OCI-LY1 (cell line): ENCODE data around the gene ANAPC2.

ENCODE experiments used
- H2AFZ ChIP-seq: fragments of 200-600 bp; sonication (generic), shearing (Covaris generic); 2 replicates; pipeline ENCODE4 v1.6.0; 2014; ENCODE audit warnings: antibody characterized with exemption, mild to moderate bottlenecking, low read length
- H3F3A ChIP-seq: fragments of 200-600 bp; sonication (generic), shearing (Covaris generic); 2 replicates; pipeline ENCODE4 v1.6.0; 2014; ENCODE audit warnings: mild to moderate bottlenecking, antibody characterized with exemption, low read length, moderate library complexity; ENCODE audit not compliant: insufficient read depth
- H3K27ac ChIP-seq: fragments of 200-600 bp; sonication (generic); 2 replicates; pipeline ENCODE4 v1.5.1; 2014; ENCODE audit warnings: low read length, mixed run types, mild to moderate bottlenecking, low read depth; ENCODE audit not compliant: poor library complexity, severe bottlenecking
- H3K27me3 ChIP-seq: fragments of 200-600 bp; sonication (generic); 2 replicates; pipeline ENCODE4 v1.6.0; 2014; ENCODE audit warnings: antibody characterized with exemption, mild to moderate bottlenecking, low read length, moderate library complexity; ENCODE audit not compliant: insufficient read depth
- H3K36me3 ChIP-seq: fragments of 200-600 bp; sonication (generic); 2 replicates; pipeline ENCODE4 v1.6.1; 2014; ENCODE audit warnings: mild to moderate bottlenecking, antibody characterized with exemption, low read length, moderate library complexity, mixed read lengths; ENCODE audit not compliant: insufficient read depth
- H3K4me1 ChIP-seq: fragments of 200-600 bp; sonication (generic); 2 replicates; pipeline ENCODE4 v1.5.1; 2014; ENCODE audit warnings: mild to moderate bottlenecking, low read length, moderate library complexity; ENCODE audit not compliant: insufficient read depth, severe bottlenecking
- H3K4me2 ChIP-seq: fragments of 200-600 bp; sonication (generic), shearing (Covaris generic); 2 replicates; pipeline ENCODE4 v1.6.1; 2014; ENCODE audit warnings: low read length
- H3K4me3 ChIP-seq: fragments of 200-600 bp; sonication (generic); 2 replicates; pipeline ENCODE4 v1.5.1; 2014; ENCODE audit warnings: low read length, low read depth, mild to moderate bottlenecking, mixed read lengths; ENCODE audit not compliant: poor library complexity, severe bottlenecking
- H3K79me2 ChIP-seq: fragments of 200-600 bp; shearing (Covaris generic); 2 replicates; pipeline ENCODE4 v1.6.1; 2016; ENCODE audit warnings: mixed run types, low read length, mixed read lengths; ENCODE audit not compliant: insufficient read depth
- H3K9ac ChIP-seq: fragments of 200-600 bp; sonication (generic), shearing (Covaris generic); 2 replicates; pipeline ENCODE4 v1.6.1; 2014; ENCODE audit warnings: mild to moderate bottlenecking, low read length, mixed read lengths
- H3K9me2 ChIP-seq: fragments of 200-600 bp; sonication (generic), shearing (Covaris generic); 2 replicates; pipeline ENCODE4 v1.6.1; 2014; ENCODE audit warnings: low read depth, mild to moderate bottlenecking, low read length, mixed read lengths
- H3K9me3 ChIP-seq: fragments of 200-600 bp; shearing (Covaris generic); 2 replicates; pipeline ENCODE4 v1.6.1; 2014; ENCODE audit warnings: low read length, mixed read lengths
- H4K20me1 ChIP-seq: fragments of 200-600 bp; sonication (generic), shearing (Covaris generic); 2 replicates; pipeline ENCODE4 v1.6.0; 2016; ENCODE audit warnings: mild to moderate bottlenecking, low read length; ENCODE audit not compliant: insufficient read depth
- EZH2 ChIP-seq: fragments of 200-600 bp; sonication (generic), shearing (Covaris generic); IDR thresholded peaks from 2 replicates; pipeline ENCODE4 v1.8.0; 2017; ENCODE audit warnings: borderline replicate concordance, mixed run types, mild to moderate bottlenecking, antibody characterized with exemption, low read length, moderate library complexity, mixed read lengths
- TF ChIP-seq, protein P1 (sequence below): fragments of 200-600 bp; sonication (generic), shearing (Covaris generic); IDR thresholded peaks from 2 replicates; pipeline ENCODE4 v1.5.1; 2017; ENCODE audit warnings: mild to moderate bottlenecking, antibody characterized with exemption, low read length, moderate library complexity, mixed read lengths

ANAPC2 gene

DNA sequence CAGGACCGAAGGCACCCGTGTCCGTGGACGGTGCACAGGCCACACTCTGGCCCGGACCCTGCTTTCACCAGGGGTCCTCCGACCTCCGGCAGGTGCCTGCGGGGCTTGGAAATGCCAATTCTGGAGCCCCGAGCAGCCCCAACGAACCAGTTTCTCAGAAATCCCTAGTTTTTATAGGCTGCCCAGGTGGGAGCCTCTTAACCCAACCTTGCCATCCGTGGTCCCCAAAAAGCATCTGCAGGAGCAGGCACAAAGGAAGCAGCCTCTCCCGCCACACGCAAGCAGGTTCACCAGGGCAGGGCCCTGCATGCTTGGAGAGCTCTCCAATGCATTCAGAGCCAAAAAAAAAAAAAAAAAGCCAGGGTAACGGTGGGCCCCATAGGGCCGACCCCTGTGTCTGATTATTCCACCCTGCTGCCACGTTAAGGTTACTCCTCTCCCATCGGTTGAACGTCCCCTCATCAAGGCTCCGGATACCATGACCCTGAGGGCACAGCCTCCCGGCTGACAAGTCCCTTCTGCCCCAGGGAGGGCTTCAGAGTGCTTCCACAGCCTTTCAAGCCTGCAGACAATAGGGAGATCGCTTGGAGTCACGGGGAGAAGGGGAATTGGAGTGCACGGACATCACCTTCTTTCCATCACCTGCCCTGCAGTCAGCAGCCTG is 13.0 kb upstream of the ANAPC2 start:
- Histone ChIP-seq H3K36me3 (no peaks in the 10 kb centered on the region; the same call in 1 of the 2 replicates), H2AFZ (no peak overlapping the region)
- TF ChIP-seq EZH2 = no peak
- TF ChIP-seq, protein P1, sequence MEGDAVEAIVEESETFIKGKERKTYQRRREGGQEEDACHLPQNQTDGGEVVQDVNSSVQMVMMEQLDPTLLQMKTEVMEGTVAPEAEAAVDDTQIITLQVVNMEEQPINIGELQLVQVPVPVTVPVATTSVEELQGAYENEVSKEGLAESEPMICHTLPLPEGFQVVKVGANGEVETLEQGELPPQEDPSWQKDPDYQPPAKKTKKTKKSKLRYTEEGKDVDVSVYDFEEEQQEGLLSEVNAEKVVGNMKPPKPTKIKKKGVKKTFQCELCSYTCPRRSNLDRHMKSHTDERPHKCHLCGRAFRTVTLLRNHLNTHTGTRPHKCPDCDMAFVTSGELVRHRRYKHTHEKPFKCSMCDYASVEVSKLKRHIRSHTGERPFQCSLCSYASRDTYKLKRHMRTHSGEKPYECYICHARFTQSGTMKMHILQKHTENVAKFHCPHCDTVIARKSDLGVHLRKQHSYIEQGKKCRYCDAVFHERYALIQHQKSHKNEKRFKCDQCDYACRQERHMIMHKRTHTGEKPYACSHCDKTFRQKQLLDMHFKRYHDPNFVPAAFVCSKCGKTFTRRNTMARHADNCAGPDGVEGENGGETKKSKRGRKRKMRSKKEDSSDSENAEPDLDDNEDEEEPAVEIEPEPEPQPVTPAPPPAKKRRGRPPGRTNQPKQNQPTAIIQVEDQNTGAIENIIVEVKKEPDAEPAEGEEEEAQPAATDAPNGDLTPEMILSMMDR = no peak

DNA sequence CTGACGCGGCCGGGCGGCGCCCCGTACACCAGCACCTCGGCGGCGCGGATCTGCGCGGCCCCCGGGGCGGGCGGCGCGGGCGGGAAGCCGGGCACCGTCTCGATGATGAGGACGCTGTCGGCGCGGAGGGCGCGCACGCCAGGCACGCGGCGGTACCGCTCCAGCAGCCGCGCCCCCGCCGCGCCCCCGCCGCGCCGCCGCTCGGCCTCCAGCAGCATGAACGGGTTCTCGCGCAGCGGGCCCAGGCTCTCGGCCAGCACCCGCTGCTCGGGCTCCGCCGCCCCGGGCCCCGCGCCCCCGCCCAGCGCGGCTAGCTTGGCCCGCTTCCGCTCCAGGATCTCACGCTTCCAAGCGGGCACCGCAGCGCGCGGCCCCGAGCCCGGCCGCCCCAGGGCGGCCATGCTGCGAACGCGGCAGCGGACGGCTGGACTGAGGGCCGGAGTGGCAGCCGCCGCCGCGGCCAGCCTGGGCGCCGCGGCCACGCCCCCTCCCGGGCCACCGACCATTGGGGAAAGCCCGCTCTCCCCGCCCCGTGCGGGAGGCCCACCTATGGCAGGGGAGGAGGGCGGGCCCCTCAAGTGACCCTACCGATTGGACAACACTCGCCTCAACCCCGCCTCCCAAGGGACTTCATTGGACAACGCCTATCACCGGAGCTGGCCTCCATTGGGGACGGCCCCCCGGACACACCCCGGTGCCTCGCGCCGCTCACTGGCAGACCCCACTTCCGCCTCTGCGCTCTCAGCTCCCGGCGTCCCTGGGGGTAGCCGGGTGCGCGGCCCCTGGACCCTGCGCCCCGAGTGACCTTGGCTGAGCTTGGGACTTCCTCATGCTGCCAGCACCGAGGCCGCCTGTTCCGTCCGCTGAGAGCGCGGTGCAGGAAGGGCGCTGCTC is 12.2 kb upstream of the ANAPC2 start, which contains the start of gene TPRN:
TPRN (minus strand) TSS at position 431 of the 894 bp plus-strand sequence; CDS start at position 401, 30 bp downstream.
- no peak within 1 kb of the TSS for H2AFZ ChIP-seq
- no peaks in the 10 kb centered on the region for H3K9me2 ChIP-seq
- no peak for TF ChIP-seq EZH2
- TF ChIP-seq, protein P1 = no peak
- peak within 1 kb of the TSS; percentile 73 for H3K4me3 ChIP-seq
- H3K9me3 ChIP-seq = no peaks in the 10 kb centered on the region
- no peaks in the 10 kb centered on the region for H3F3A ChIP-seq
- H4K20me1 ChIP-seq = no peaks in the 10 kb centered on the region
- H3K36me3 ChIP-seq = no peaks in the 10 kb centered on the region; the same call in 1 of the 2 replicates
- peaks cover 8% of the 10 kb centered on the region for H3K27me3 ChIP-seq
- peaks cover 12% of the 10 kb centered on the region; the same call in 1 of the 2 replicates for H3K79me2 ChIP-seq
- peaks cover 45% of the 10 kb centered on the region for H3K4me1 ChIP-seq
- peak within 1 kb of the TSS; percentile 47 for H3K27ac ChIP-seq
- H3K4me2 ChIP-seq = peak within 1 kb of the TSS; percentile 87
- peak within 1 kb of the TSS; percentile 81 for H3K9ac ChIP-seq

More for the DNA sequence above, 13.0 kb upstream of the ANAPC2 start:
- H3K79me2 ChIP-seq = peaks cover 19% of the 10 kb centered on the region
- H3F3A ChIP-seq = no peaks in the 10 kb centered on the region
- H3K9ac ChIP-seq = peak overlapping the region; percentile 81
- no peaks in the 10 kb centered on the region for H3K9me3 ChIP-seq
- peak overlapping the region; percentile 47 for H3K27ac ChIP-seq
- peak overlapping the region; percentile 87 for H3K4me2 ChIP-seq
- no peaks in the 10 kb centered on the region for H3K9me2 ChIP-seq
- H3K4me1 ChIP-seq = peaks cover 51% of the 10 kb centered on the region
- no peaks in the 10 kb centered on the region for H4K20me1 ChIP-seq
- peaks cover 8% of the 10 kb centered on the region for H3K27me3 ChIP-seq
- peak overlapping the region; percentile 73 for H3K4me3 ChIP-seq

DNA sequence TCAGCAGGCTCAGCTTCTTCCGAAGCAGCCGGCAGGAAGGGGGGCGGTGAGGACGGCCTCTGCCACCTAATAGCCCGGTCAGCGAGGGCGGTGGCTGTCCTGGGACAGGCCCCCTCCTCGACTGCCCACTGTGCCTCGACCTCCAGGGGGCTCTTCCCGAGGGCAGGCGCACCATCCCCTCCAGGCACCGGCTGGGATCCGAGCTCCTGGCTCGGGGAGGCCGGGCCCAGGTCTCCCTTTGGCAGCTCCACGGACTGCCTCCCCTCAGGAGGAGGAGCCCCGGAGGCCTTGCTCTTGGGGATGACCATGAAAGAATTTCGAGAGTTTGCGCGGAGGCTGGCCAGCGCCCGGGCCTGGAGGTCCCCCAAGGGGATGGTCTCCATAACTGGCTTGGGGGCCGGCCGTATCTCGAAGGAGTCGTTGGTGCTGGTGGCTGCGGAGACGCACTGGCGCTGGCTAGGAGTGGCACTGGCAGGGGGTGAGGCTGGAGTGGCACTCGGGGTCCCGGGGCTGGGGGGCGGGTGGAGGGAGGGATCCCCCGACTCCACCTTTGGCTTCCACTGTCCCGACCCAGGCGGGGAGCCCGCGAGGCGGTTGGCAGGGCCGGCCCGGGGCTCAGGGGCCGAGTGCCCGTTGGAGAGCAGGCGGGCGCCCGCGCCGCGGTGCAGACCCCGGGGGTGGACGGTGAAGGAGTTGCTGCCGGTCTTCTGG is 11.2 kb upstream of the ANAPC2 start:
- no peak overlapping the region for H3K9ac ChIP-seq
- H3K4me2 ChIP-seq = peak overlapping the region; percentile 52
- no peaks in the 10 kb centered on the region for H3K9me3 ChIP-seq
- H3K27ac ChIP-seq = no peak overlapping the region
- H3K79me2 ChIP-seq = peaks cover 6% of the 10 kb centered on the region; the same call in 1 of the 2 replicates
- no peak overlapping the region for H2AFZ ChIP-seq
- peaks cover 10% of the 10 kb centered on the region for H3K27me3 ChIP-seq
- H3K4me1 ChIP-seq = peaks cover 41% of the 10 kb centered on the region
- no peaks in the 10 kb centered on the region; the same call in 1 of the 2 replicates for H3K36me3 ChIP-seq
- H3F3A ChIP-seq = no peaks in the 10 kb centered on the region
- peak overlapping the region; percentile 45 for H3K4me3 ChIP-seq
- TF ChIP-seq EZH2 = no peak
- TF ChIP-seq, protein P1 = no peak
- H4K20me1 ChIP-seq = no peaks in the 10 kb centered on the region
- no peaks in the 10 kb centered on the region for H3K9me2 ChIP-seq
